Measurements from ENCODE around the gene CHCHD3. TPM values are rescaled to one million over a fixed set of nuclear protein-coding genes. Genes with fewer than 3 reads are reported as not detected.
A peak's percentile ranks its signal among the peaks of the same experiment; 100 is the strongest.

The CHCHD3 gene
- total RNA-seq, 1 experiment from 2014 or later, result 96.2 TPM

GRCh38 chr7:132742189-132742612, 339.7 kb downstream of the CHCHD3 start:
- peak; percentile 88 for DNase-seq (ENCODE audit: low read depth)

DNA sequence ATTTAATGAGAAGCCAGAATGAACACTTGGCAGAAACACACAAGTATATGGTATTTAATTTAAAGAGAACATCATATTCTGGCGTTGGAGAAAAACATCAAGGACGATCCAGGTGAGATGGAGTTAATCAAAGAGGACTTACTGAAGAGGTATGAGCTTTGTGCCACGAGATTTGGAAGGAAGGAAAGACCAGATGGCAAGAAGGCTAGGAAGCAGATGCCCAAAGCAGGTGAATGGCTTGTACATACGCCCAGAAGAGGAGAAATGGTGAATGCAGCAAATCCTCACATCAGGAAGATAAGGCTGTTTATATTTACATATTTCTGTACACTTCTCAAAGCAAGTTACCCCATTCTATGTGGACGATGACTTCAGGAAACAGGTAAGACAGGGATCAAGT, 341.7 kb downstream of the CHCHD3 start:
- no peak for DNase-seq (ENCODE audit: low read depth)

- peak; percentile 97 for DNase-seq (ENCODE audit: low read depth)
These were observed 342.5 kb downstream of the CHCHD3 start for GRCh38 chr7:132739271-132739955.

DNA sequence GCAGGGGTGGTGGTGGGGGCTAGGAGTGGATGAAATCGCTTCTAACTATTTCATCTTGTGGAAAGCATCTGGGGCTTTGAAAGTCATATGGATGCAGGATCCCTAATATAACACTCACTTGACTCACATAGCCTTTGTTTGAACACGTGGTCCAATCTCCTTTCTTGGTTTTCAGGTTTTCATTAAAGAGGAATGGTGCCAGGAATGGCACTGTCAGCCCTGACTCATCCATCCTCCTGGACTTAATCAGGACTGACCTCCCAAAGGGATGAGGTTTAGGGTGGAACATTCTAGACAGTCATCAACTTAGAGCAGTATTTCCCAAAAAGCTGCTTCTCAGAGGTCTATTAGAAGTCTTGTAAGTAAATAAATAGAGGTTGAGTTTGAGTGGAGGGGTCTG, 343.6 kb downstream of the CHCHD3 start:
- peak; percentile 97 for DNase-seq (ENCODE audit: low read depth)

- DNase-seq (ENCODE audit: low read depth), result no peak
These were observed 346.4 kb downstream of the CHCHD3 start for GRCh38 chr7:132735476-132735875.

Other genes with a start within 250 kb of the CHCHD3 start
- 70.8 and 85.2 TPM in 2 replicates for gene EXOC4, start 171.0 kb upstream of the CHCHD3 start, total RNA-seq (2014; rRNA removed; shearing (Covaris generic))